IMR-90 (cell line): ENCODE data around the gene IER3. TPM values are rescaled to one million over a fixed set of nuclear protein-coding genes. Genes with fewer than 3 reads are reported as not detected.

Source experiments
- ATAC-seq: fragments of 200-7000 bp; cut with Tn5 transposase; 2 replicates; pipeline ENCODE4 v1.9.1; 2020; ENCODE audit warnings: low read depth, mild to moderate bottlenecking, moderate library complexity
- BruUV-seq: library from RNA; stranded (reverse); fragments of 400-500 nt; replicated peaks from 2 replicates; lab custom pipeline; 2021; lab: Mats Ljungman, UMichigan
- CTCF ChIA-PET: fragments of 300-600 bp; formaldehyde crosslinking; extraction: SDS; loops from one replicate; lab custom pipeline; 2021; ENCODE audit warnings: antibody characterized with exemption; lab: Yijun Ruan, JAX
- POLR2A ChIA-PET: fragments of 300-600 bp; sonication (Branson Sonifier 250); formaldehyde crosslinking; loops from one replicate; lab custom pipeline; 2022; ENCODE audit warnings: antibody characterized with exemption; ENCODE audit not compliant: unreplicated experiment; lab: Charles Lee
- DNase-seq: peaks from one replicate; pipeline ENCODE4 v3.0.0; 2013
- H2AFZ ChIP-seq: replicated peaks from 2 replicates; pipeline ENCODE3; 2013; ENCODE audit warnings: low read length, mild to moderate bottlenecking; ENCODE audit not compliant: poor library complexity
- H2AK5ac ChIP-seq: 2 replicates; pipeline ENCODE4 v1.6.1; 2013; ENCODE audit warnings: low read depth, low read length, inconsistent platforms
- H2AK9ac ChIP-seq: replicated peaks from 2 replicates; pipeline ENCODE3; 2013; ENCODE audit warnings: mild to moderate bottlenecking, low read depth, low read length, moderate library complexity; ENCODE audit not compliant: poor library complexity
- H2BK120ac ChIP-seq: 2 replicates; pipeline ENCODE4 v1.6.1; 2013; ENCODE audit warnings: low read depth, low read length, inconsistent platforms
- H2BK15ac ChIP-seq: 3 replicates; pipeline ENCODE4 v1.6.1; 2013; ENCODE audit warnings: low read depth, low read length, inconsistent platforms
- H2BK20ac ChIP-seq: 2 replicates; pipeline ENCODE4 v1.6.1; 2013; ENCODE audit warnings: low read depth, mild to moderate bottlenecking, inconsistent platforms, low read length, moderate library complexity
- H2BK5ac ChIP-seq: 2 replicates; pipeline ENCODE4 v1.6.1; 2013; ENCODE audit warnings: mild to moderate bottlenecking, low read depth, low read length, inconsistent platforms; ENCODE audit not compliant: poor library complexity, severe bottlenecking
- H3K14ac ChIP-seq: replicated peaks from 2 replicates; pipeline ENCODE4 v1.6.1; 2013; ENCODE audit warnings: low read depth, low read length, inconsistent platforms
- H3K18ac ChIP-seq: 2 replicates; pipeline ENCODE4 v1.6.1; 2013; ENCODE audit warnings: low read depth, low read length, control low read depth
- H3K23ac ChIP-seq: 2 replicates; pipeline ENCODE4 v1.6.1; 2013; ENCODE audit warnings: low read depth, low read length, inconsistent platforms
- H3K27ac ChIP-seq: 2 replicates; pipeline ENCODE4 v1.5.1; 2013; ENCODE audit warnings: mild to moderate bottlenecking, control low read depth, low read length; ENCODE audit not compliant: insufficient read depth
- H3K27me3 ChIP-seq: 2 replicates; pipeline ENCODE4 v1.6.1; 2013; ENCODE audit warnings: low read length; ENCODE audit not compliant: control insufficient read depth, insufficient read depth
- H3K36me3 ChIP-seq: 2 replicates; pipeline ENCODE4 v1.6.1; 2013; ENCODE audit warnings: low read length, mixed read lengths; ENCODE audit not compliant: control insufficient read depth, insufficient read depth
- H3K4ac ChIP-seq: 2 replicates; pipeline ENCODE4 v1.6.1; 2013; ENCODE audit warnings: low read depth, low read length, inconsistent platforms
- H3K4me1 ChIP-seq: 2 replicates; pipeline ENCODE4 v1.6.1; 2013; ENCODE audit warnings: low read length, mixed read lengths; ENCODE audit not compliant: control insufficient read depth, insufficient read depth
- H3K4me2 ChIP-seq: 2 replicates; pipeline ENCODE4 v1.6.1; 2013; ENCODE audit warnings: low read depth, mild to moderate bottlenecking, control low read depth, low read length, moderate library complexity
- H3K4me3 ChIP-seq: 2 replicates; pipeline ENCODE4 v1.5.1; 2013; ENCODE audit warnings: low read depth, mild to moderate bottlenecking, control low read depth, low read length, moderate library complexity; ENCODE audit not compliant: insufficient read depth
- H3K56ac ChIP-seq: 2 replicates; pipeline ENCODE4 v1.6.1; 2013; ENCODE audit warnings: low read length, inconsistent platforms; ENCODE audit not compliant: insufficient read depth; ENCODE audit errors: extremely low read depth
- H3K79me1 ChIP-seq, 2 experiments: 2 replicates each; pipeline ENCODE4 v1.6.1; 2013; ENCODE audit warnings: low read length in 2 of 2, inconsistent platforms in 1 of 2, low read depth in 1 of 2
- H3K9ac ChIP-seq: 2 replicates; pipeline ENCODE4 v1.6.1; 2013; ENCODE audit warnings: low read depth, low read length, control low read depth
- H3K9me1 ChIP-seq: 2 replicates; pipeline ENCODE4 v1.6.1; 2013; ENCODE audit warnings: low read length, inconsistent platforms; ENCODE audit not compliant: insufficient read depth
- H3K9me3 ChIP-seq: 2 replicates; pipeline ENCODE4 v1.6.1; 2013; ENCODE audit warnings: low read length; ENCODE audit not compliant: control insufficient read depth, insufficient read depth
- H4K20me1 ChIP-seq: 2 replicates; pipeline ENCODE4 v1.6.1; 2013; ENCODE audit warnings: low read length, inconsistent platforms; ENCODE audit not compliant: insufficient read depth
- H4K5ac ChIP-seq: 2 replicates; pipeline ENCODE4 v1.6.1; 2013; ENCODE audit warnings: mild to moderate bottlenecking, low read depth, low read length, control low read depth
- H4K8ac ChIP-seq, 2 experiments: 2 replicates each; pipeline ENCODE4 v1.6.1; 2013; ENCODE audit warnings: low read depth in 2 of 2, low read length in 2 of 2, control low read depth in 1 of 2, inconsistent platforms in 1 of 2
- H4K91ac ChIP-seq: 2 replicates; pipeline ENCODE4 v1.6.1; 2013; ENCODE audit warnings: low read depth, low read length, inconsistent platforms; ENCODE audit not compliant: insufficient read depth
- CEBPB ChIP-seq: IDR thresholded peaks from 2 replicates; pipeline ENCODE4 v1.6.1; 2012; ENCODE audit warnings: low read depth, low read length, improper control_type of control experiment
- CHD1 ChIP-seq: IDR thresholded peaks from 2 replicates; pipeline ENCODE4 v1.6.1; 2012; ENCODE audit warnings: low read depth, low read length, improper control_type of control experiment
- CTCF ChIP-seq: conservative IDR thresholded peaks from 2 replicates; pipeline ENCODE4 v1.5.1; 2012; ENCODE audit warnings: mild to moderate bottlenecking, low read depth, low read length, improper control_type of control experiment
- ELK1 ChIP-seq: fragments of 150-350 bp; IDR thresholded peaks from 2 replicates; pipeline ENCODE4 v1.6.1; 2016; ENCODE audit warnings: low read depth, mild to moderate bottlenecking, low read length, moderate library complexity, borderline replicate concordance
- FOS ChIP-seq: fragments of 150-350 bp; IDR thresholded peaks from 2 replicates; pipeline ENCODE4 v1.6.1; 2016; ENCODE audit warnings: low read depth, low read length
- MAFK ChIP-seq: IDR thresholded peaks from 2 replicates; pipeline ENCODE4 v1.6.1; 2012; ENCODE audit warnings: low read depth, low read length, improper control_type of control experiment
- MAZ ChIP-seq: IDR thresholded peaks from 2 replicates; pipeline ENCODE4 v1.6.1; 2012; ENCODE audit warnings: low read depth, mild to moderate bottlenecking, low read length, improper control_type of control experiment, moderate library complexity, borderline replicate concordance
- MXI1 ChIP-seq: IDR thresholded peaks from 2 replicates; pipeline ENCODE4 v1.6.1; 2012; ENCODE audit warnings: low read depth, mild to moderate bottlenecking, low read length, moderate library complexity, borderline replicate concordance
- POLR2A ChIP-seq: IDR thresholded peaks from 2 replicates; pipeline ENCODE4 v1.6.1; 2012; ENCODE audit warnings: mild to moderate bottlenecking, low read depth, low read length
- RAD21 ChIP-seq: IDR thresholded peaks from 2 replicates; pipeline ENCODE4 v1.6.1; 2012; ENCODE audit warnings: low read length, improper control_type of control experiment
- RCOR1 ChIP-seq: IDR thresholded peaks from 2 replicates; pipeline ENCODE4 v1.6.1; 2012; ENCODE audit warnings: mild to moderate bottlenecking, low read length, improper control_type of control experiment; ENCODE audit not compliant: insufficient replicate concordance
- SMC3 ChIP-seq: fragments of 150-350 bp; IDR thresholded peaks from 2 replicates; pipeline ENCODE4 v1.6.1; 2016; ENCODE audit warnings: low read depth, mild to moderate bottlenecking, antibody characterized with exemption, low read length, moderate library complexity
- WGBS, 2 experiments: methylation state at CpG; one replicate each; pipeline versions ENCODE4 v1.1.5 to v1.1.7; 2013; ENCODE audit warnings: missing lambda C conversion rate in 2 of 2; ENCODE audit not compliant: insufficient read length in 1 of 2; ENCODE audit errors: extremely low coverage in 2 of 2; 5-methylcytosine and 5-hydroxymethylcytosine counted together
- dilution Hi-C: fragments of 300-500 bp; cut with HindIII; formaldehyde crosslinking; loops from one replicate; pipeline ENCODE4 v1.14.3; 2018; ENCODE audit warnings: low sequenced_read_pairs; ENCODE audit not compliant: unreplicated experiment
- in situ Hi-C: fragments of 300-500 bp; cut with MboI; formaldehyde crosslinking; loops from 3 replicates; pipeline ENCODE4 v1.14.3; 2019; ENCODE audit warnings: low sequenced_read_pairs, inconsistent platforms, mixed read lengths
- intact Hi-C: fragments of 100-400 bp; cut with micrococcal nuclease; formaldehyde crosslinking; loops from 2 replicates; pipeline ENCODE4 v1.10.0; 2022
- polyA plus RNA-seq, 3 experiments: library from polyadenylated mRNA; depleted of rRNA; stranded (reverse); fragments of >200 nt; gene quantifications; 2 replicates each; pipeline ENCODE4 v1.2.3, GENCODE V29; 2012; ENCODE audit warnings: low replicate concordance in 1 of 3
- total RNA-seq: library from RNA; depleted of rRNA; stranded (reverse); fragments of >200 nt; gene quantifications from 2 replicates; pipeline ENCODE4 v1.2.3, GENCODE V29; 2012
- TF ChIP-seq, protein P1 (sequence below): fragments of 150-350 bp; IDR thresholded peaks from 2 replicates; pipeline ENCODE4 v1.6.1; 2017; ENCODE audit warnings: mild to moderate bottlenecking, antibody characterized with exemption, low read length, low read depth

Gene IER3
- total and polyA plus RNA-seq, 2 of the 4 experiments (the other 2 are of a cell fraction), result 38.4 to 159 TPM

DNA sequence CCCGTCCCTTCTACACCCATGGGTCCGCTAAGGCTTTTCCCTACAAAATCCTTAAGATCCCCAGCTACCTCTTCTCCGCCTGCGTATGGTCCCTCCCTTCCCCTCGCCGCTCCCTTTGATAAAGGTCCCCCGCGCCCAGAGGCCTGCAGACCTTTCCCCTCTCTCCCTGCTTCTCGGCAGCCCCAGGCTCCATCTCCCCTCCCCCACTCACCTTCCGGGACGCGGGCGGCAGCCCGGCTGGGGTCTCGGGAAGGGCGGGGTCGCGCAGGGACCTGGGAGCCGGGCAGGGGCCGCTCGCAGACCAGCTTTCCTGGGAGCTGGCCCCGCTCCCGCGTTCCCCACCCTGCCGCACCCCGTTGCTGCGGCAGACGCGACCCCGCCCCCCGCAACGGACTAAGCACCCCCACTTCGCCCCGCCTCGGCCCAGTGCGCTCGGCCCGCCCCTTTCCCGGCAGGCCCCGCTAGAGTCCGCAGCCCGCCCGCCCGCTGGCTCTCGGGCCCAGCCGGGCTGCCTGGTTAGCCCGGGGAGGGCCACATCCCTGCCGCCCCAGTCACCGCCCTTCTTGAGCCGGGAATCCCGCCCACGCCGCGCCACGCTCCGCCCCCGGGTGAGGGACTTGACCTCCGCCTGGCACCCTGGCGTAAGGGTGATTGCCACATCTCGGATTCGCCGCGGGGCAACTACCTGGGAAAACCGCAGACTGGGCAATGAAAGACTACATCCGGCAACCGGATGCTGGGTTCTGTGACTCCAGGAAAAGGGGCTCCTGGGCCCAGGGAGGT lies 1.8 kb downstream of the IER3 start, which contains the start of gene FLOT1:
FLOT1 (minus strand) TSS at position 372 of the 783 bp plus-strand sequence. CDS start 498 bp downstream, outside the sequence.
- Histone ChIP-seq H4K8ac (peak within 1 kb of the TSS; percentile 92 to 98), H2AK9ac (peak within 1 kb of the TSS; percentile 99), H3K9me3 (no peaks in the 10 kb centered on the region), H3K4me3 (peak within 1 kb of the TSS; percentile 96), H2BK5ac (peak within 1 kb of the TSS; percentile 96), H3K14ac (peak within 1 kb of the TSS; percentile 100), H3K18ac (peak within 1 kb of the TSS; percentile 96), H2BK20ac (peak within 1 kb of the TSS; percentile 78), H3K4me2 (peak within 1 kb of the TSS; percentile 92), H4K20me1 (peaks cover 21% of the 10 kb centered on the region), H3K4ac (peak within 1 kb of the TSS; percentile 100), H2BK15ac (peak within 1 kb of the TSS; percentile 79; the same call in 2 of the 3 replicates), H3K9ac (peak within 1 kb of the TSS; percentile 99), H4K5ac (peak within 1 kb of the TSS; percentile 87), H2AK5ac (peak within 1 kb of the TSS; percentile 98), H4K91ac (peak within 1 kb of the TSS; percentile 98), H3K27me3 (no peaks in the 10 kb centered on the region), H3K4me1 (peaks cover 18% of the 10 kb centered on the region), H3K56ac (peak within 1 kb of the TSS; percentile 98), H3K27ac (peak within 1 kb of the TSS; percentile 98), H3K36me3 (peaks cover 41% of the 10 kb centered on the region), H3K79me1 (peaks cover 33 to 69% of the 10 kb centered on the region in 2 experiments), H2AFZ (peak within 1 kb of the TSS; percentile 76), H3K23ac (peak within 1 kb of the TSS; percentile 99), H2BK120ac (peak within 1 kb of the TSS; percentile 92), H3K9me1 (peaks cover 18% of the 10 kb centered on the region)
- BruUV-seq, result no TSS peak
- dilution Hi-C loops, result no loop called here
- in situ Hi-C loops, result loop anchor here (5.0 kb wide), 3 partner anchors 40 to 335 kb away; no protein-coding TSS in a partner anchor
- peak; percentile 83 for ATAC-seq
- ChIA-PET CTCF (interaction anchor here (1.2 kb wide), 1 partner anchor 10 kb away, joined by 3 read pairs; no protein-coding TSS in a partner anchor), POLR2A (interaction anchor here (0.5 to 3.2 kb wide), 6 partner anchors 10 to 146 kb away, joined by 3 to 19 read pairs (median 4); no protein-coding TSS in a partner anchor)
- intact Hi-C loops, result loop anchor here (1.0 to 5.0 kb wide), 4 partner anchors 39 to 345 kb away; no protein-coding TSS in a partner anchor
- DNase-seq, result peak; percentile 93
- 0% methylated on average over 41 of the region's 66 CpGs; no CpG with 5 or more reads in 1 of the 2 experiments for WGBS, 2 experiments
- TF ChIP-seq SMC3, result peak; percentile 3
- no peak; the same call in 1 of the 2 replicates for TF ChIP-seq MXI1
- TF ChIP-seq, protein P1, sequence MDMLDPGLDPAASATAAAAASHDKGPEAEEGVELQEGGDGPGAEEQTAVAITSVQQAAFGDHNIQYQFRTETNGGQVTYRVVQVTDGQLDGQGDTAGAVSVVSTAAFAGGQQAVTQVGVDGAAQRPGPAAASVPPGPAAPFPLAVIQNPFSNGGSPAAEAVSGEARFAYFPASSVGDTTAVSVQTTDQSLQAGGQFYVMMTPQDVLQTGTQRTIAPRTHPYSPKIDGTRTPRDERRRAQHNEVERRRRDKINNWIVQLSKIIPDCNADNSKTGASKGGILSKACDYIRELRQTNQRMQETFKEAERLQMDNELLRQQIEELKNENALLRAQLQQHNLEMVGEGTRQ, result peak; percentile 46; the same call in 1 of the 2 replicates
- TF ChIP-seq MAZ, result peak; percentile 77; the same call in 1 of the 2 replicates
- TF ChIP-seq CHD1, result peak; percentile 4; the same call in 1 of the 2 replicates
- no peak for TF ChIP-seq CTCF
- peak; percentile 96 for TF ChIP-seq CEBPB
- no peak for TF ChIP-seq FOS
- TF ChIP-seq RAD21, result 0 out of 2 replicates have a peak, but pooled peaks have one; percentile 9
- TF ChIP-seq ELK1, result no peak
- no peak for TF ChIP-seq RCOR1
- TF ChIP-seq MAFK, result no peak
- peak; percentile 60 for TF ChIP-seq POLR2A
